ENCODE results near the gene ULBP1.
A peak's percentile ranks its signal among the peaks of the same experiment; 100 is the strongest.

Gene ULBP1

DNA sequence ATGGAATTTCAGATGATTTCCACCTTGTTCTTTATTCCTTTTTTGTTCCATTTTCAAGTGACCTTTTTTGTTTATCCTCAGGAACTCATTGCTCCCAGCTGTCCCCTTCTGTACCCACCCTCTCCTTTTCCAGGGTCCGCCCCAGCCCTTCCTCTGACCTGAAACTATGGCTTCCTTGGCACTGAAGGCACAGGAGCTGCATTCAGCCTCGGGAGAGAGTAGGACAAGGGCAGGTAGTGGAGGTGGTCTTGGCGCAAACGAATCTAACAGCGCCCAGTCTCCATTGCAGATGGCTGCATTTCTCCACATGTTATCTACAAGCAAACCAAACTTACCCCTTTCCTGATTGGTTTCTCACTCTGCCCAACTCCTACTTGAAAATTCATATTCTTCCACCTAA is 30.7 kb upstream of the ULBP1 start:
- Histone ChIP-seq H2AK5ac (ENCODE audit: low read depth, low read length) (no peak overlapping the region), H3K4me1 (ENCODE audit: control insufficient read depth in 2 of 2, insufficient read depth in 1 of 2, low read depth in 1 of 2, low read length in 2 of 2) (no peaks in the 10 kb centered on the region), H2BK120ac (ENCODE audit: low read depth, low read length) (no peak overlapping the region), H2AFZ (ENCODE audit: low read length) (no peak overlapping the region), H2BK5ac (ENCODE audit: low read length) (no peak overlapping the region), H3K14ac (ENCODE audit: low read length) (no peak overlapping the region), H2BK12ac (ENCODE audit: low read length) (no peak overlapping the region), H3K23ac (ENCODE audit: low read depth, low read length, poor library complexity) (no peak overlapping the region), H3K36me3 (replicated peaks in 1 of 2; ENCODE audit: control insufficient read depth in 2 of 2, insufficient read depth in 2 of 2, low read length in 2 of 2) (no peaks in the 10 kb centered on the region), H3K27ac (replicated peaks; ENCODE audit: low read length) (no peak overlapping the region), H2BK15ac (ENCODE audit: low read length) (no peak overlapping the region), H3K79me1 (ENCODE audit: low read depth, low read length) (no peaks in the 10 kb centered on the region), H4K8ac (ENCODE audit: low read depth, low read length) (no peak overlapping the region), H3K4ac (ENCODE audit: low read length) (no peak overlapping the region), H3K4me2 (ENCODE audit: insufficient read depth, low read length, poor library complexity, severe bottlenecking) (no peak overlapping the region), H3K4me3 (ENCODE audit: low read length in 2 of 2) (no peak overlapping the region), H3K9ac (ENCODE audit: low read depth, low read length, poor library complexity) (no peak overlapping the region), H3K18ac (ENCODE audit: low read length) (no peak overlapping the region), H4K91ac (ENCODE audit: low read depth, low read length, poor library complexity) (no peak overlapping the region), H3K9me3 (replicated peaks in 1 of 2; ENCODE audit: control insufficient read depth in 2 of 2, insufficient read depth in 1 of 2, low read depth in 1 of 2, low read length in 2 of 2) (peaks cover 0 to 2% of the 10 kb centered on the region in 2 donors), H3K27me3 (ENCODE audit: control insufficient read depth in 3 of 3, insufficient read depth in 3 of 3, low read depth in 1 of 3, low read length in 3 of 3) (peaks cover 7 to 68% (median 40%) of the 10 kb centered on the region in 3 experiments)
- no peak for DNase-seq (ENCODE audit: low spot score)
- WGBS, 2 donors (ENCODE audit: extremely low coverage in 2 of 2, insufficient read length in 2 of 2, insufficient replicate concordance in 1 of 2), result no CpG with 5 or more reads among the region's 5 CpGs

DNA sequence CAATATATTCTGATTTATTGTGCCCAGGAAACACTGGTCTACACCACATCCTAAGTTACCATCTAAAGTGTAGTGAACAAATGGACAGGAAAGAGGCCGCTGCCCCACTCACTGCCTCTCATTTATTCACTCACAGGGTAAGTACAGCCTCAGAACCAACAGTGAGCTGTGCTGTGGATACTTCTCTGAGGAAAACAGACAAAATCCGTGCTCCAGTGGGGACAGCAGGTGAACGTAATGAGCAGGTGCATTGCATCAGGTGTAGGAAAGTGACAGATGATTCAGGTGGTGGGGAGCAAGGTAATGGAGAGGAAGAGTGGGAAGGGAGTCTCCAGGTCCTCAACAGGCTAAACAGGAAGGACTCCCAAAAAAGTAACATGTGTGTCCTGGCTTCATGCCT is 30.3 kb upstream of the ULBP1 start:
- no CpG with 5 or more reads among the region's 3 CpGs for WGBS, 2 donors (ENCODE audit: extremely low coverage in 2 of 2, insufficient read length in 2 of 2, insufficient replicate concordance in 1 of 2)
- H3K9ac ChIP-seq (ENCODE audit: low read depth, low read length, poor library complexity), result no peak overlapping the region

DNA sequence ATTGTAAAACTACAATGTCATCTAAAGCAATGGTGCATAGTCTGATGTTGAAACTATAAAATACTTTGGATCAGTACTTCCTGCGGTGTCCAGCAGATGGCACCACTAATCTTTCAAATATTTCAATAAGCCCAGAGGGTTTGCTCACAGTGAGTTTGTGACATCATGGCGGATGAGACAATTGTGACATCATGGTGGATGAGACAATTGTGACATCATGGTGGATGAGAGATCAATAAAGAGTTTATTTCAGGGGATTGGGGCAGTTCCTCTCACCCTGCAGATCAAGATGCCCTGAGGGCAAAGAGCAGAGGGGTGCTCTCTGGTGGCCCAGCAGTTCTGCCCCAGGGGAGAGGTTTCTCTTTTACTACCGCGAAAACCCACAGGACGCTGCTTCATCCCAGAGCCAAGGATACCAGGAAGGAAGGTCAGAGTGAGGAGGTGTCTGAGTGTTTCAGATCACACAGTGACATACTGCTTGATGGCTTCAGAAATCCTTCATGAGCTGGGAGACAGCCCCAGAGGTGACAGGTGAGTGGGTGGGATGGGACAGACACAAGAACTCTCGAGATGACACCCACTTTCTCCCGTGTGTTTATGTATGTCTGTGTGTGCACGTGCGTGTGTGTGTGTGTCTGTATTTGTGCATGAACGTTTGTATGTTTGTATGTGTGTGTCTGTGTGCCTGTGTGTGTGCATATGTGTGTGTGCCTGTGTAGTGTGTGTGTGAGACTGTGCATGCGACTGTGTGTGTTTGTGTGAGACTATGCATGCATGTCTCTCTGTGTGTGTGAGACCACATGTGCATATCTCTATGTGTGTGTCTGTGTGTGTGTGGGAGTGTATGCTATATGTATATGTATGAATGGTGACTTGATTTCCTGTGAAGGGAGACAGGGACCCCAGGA is 29.2 kb upstream of the ULBP1 start:
- no peak overlapping the region for H2BK15ac ChIP-seq (ENCODE audit: low read length)
- H2AK5ac ChIP-seq (ENCODE audit: low read depth, low read length), result no peak overlapping the region
- H3K9ac ChIP-seq (ENCODE audit: low read depth, low read length, poor library complexity), result no peak overlapping the region
- H2BK12ac ChIP-seq (ENCODE audit: low read length), result no peak overlapping the region
- H3K4ac ChIP-seq (ENCODE audit: low read length), result no peak overlapping the region
- no peak overlapping the region for H3K14ac ChIP-seq (ENCODE audit: low read length)
- H3K18ac ChIP-seq (ENCODE audit: low read length), result no peak overlapping the region
- H3K27ac ChIP-seq (replicated peaks; ENCODE audit: low read length), result no peak overlapping the region
- H4K8ac ChIP-seq (ENCODE audit: low read depth, low read length), result no peak overlapping the region
- H3K23ac ChIP-seq (ENCODE audit: low read depth, low read length, poor library complexity), result no peak overlapping the region
- no peak overlapping the region for H4K91ac ChIP-seq (ENCODE audit: low read depth, low read length, poor library complexity)
- H3K79me1 ChIP-seq (ENCODE audit: low read depth, low read length), result no peaks in the 10 kb centered on the region
- peak overlapping the region in 1 of 2 donors; percentile 27 for H3K4me3 ChIP-seq (ENCODE audit: low read length in 2 of 2)
- no peak overlapping the region for H2BK5ac ChIP-seq (ENCODE audit: low read length)
- peaks cover 16 to 77% (median 51%) of the 10 kb centered on the region in 3 experiments for H3K27me3 ChIP-seq (ENCODE audit: control insufficient read depth in 3 of 3, insufficient read depth in 3 of 3, low read depth in 1 of 3, low read length in 3 of 3)
- H3K4me2 ChIP-seq (ENCODE audit: insufficient read depth, low read length, poor library complexity, severe bottlenecking), result no peak overlapping the region
- H3K4me1 ChIP-seq (ENCODE audit: control insufficient read depth in 2 of 2, insufficient read depth in 1 of 2, low read depth in 1 of 2, low read length in 2 of 2), result peaks cover 3 to 5% of the 10 kb centered on the region in 2 donors
- no CpG with 5 or more reads among the region's 11 CpGs for WGBS, 2 donors (ENCODE audit: extremely low coverage in 2 of 2, insufficient read length in 2 of 2, insufficient replicate concordance in 1 of 2)
- peak; percentile 61 for DNase-seq (ENCODE audit: low spot score)
- H2AFZ ChIP-seq (ENCODE audit: low read length), result no peak overlapping the region
- H3K9me3 ChIP-seq (replicated peaks in 1 of 2; ENCODE audit: control insufficient read depth in 2 of 2, insufficient read depth in 1 of 2, low read depth in 1 of 2, low read length in 2 of 2), result peaks cover 0 to 2% of the 10 kb centered on the region in 2 donors
- H3K36me3 ChIP-seq (replicated peaks in 1 of 2; ENCODE audit: control insufficient read depth in 2 of 2, insufficient read depth in 2 of 2, low read length in 2 of 2), result no peaks in the 10 kb centered on the region
- H2BK120ac ChIP-seq (ENCODE audit: low read depth, low read length), result no peak overlapping the region

More for the DNA sequence above, 30.3 kb upstream of the ULBP1 start:
- Histone ChIP-seq H2BK12ac (ENCODE audit: low read length) (no peak overlapping the region), H2BK5ac (ENCODE audit: low read length) (no peak overlapping the region), H2BK120ac (ENCODE audit: low read depth, low read length) (no peak overlapping the region), H3K27ac (replicated peaks; ENCODE audit: low read length) (no peak overlapping the region), H2BK15ac (ENCODE audit: low read length) (no peak overlapping the region), H4K91ac (ENCODE audit: low read depth, low read length, poor library complexity) (no peak overlapping the region), H3K23ac (ENCODE audit: low read depth, low read length, poor library complexity) (no peak overlapping the region), H2AFZ (ENCODE audit: low read length) (no peak overlapping the region), H3K27me3 (ENCODE audit: control insufficient read depth in 3 of 3, insufficient read depth in 3 of 3, low read depth in 1 of 3, low read length in 3 of 3) (peaks cover 11 to 73% (median 44%) of the 10 kb centered on the region in 3 experiments), H3K79me1 (ENCODE audit: low read depth, low read length) (no peaks in the 10 kb centered on the region), H3K4me2 (ENCODE audit: insufficient read depth, low read length, poor library complexity, severe bottlenecking) (no peak overlapping the region), H3K4me3 (ENCODE audit: low read length in 2 of 2) (peak overlapping the region in 1 of 2 donors; percentile 43), H2AK5ac (ENCODE audit: low read depth, low read length) (no peak overlapping the region), H3K9me3 (replicated peaks in 1 of 2; ENCODE audit: control insufficient read depth in 2 of 2, insufficient read depth in 1 of 2, low read depth in 1 of 2, low read length in 2 of 2) (peaks cover 0 to 2% of the 10 kb centered on the region in 2 donors), H4K8ac (ENCODE audit: low read depth, low read length) (no peak overlapping the region), H3K4ac (ENCODE audit: low read length) (no peak overlapping the region), H3K18ac (ENCODE audit: low read length) (no peak overlapping the region), H3K14ac (ENCODE audit: low read length) (no peak overlapping the region), H3K4me1 (ENCODE audit: control insufficient read depth in 2 of 2, insufficient read depth in 1 of 2, low read depth in 1 of 2, low read length in 2 of 2) (peaks cover 2% of the 10 kb centered on the region in 2 donors), H3K36me3 (replicated peaks in 1 of 2; ENCODE audit: control insufficient read depth in 2 of 2, insufficient read depth in 2 of 2, low read length in 2 of 2) (no peaks in the 10 kb centered on the region)
- no peak for DNase-seq (ENCODE audit: low spot score)

DNA sequence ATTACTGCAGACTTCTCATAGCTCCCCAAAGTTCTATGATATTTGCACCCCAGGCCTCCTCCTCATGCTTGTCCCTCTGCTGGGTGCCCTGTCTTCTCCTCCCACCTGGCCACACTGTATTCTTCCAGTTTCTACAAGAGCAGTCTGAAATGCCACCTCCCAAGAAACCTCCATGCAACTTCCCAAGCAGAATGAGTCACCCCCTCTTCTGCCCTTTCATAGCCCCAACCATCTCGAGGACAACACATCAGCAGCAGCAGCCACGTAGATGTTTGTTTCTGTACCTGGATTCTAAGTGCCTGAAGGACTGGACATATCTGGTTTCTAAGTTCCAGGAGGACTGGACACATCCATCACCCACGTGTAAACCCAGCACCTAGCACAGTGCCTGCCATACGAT is 28.5 kb upstream of the ULBP1 start:
- Histone ChIP-seq H2BK12ac (ENCODE audit: low read length) (no peak overlapping the region), H3K4ac (ENCODE audit: low read length) (no peak overlapping the region), H3K4me3 (ENCODE audit: low read length in 2 of 2) (no peak overlapping the region), H2BK120ac (ENCODE audit: low read depth, low read length) (no peak overlapping the region), H4K8ac (ENCODE audit: low read depth, low read length) (no peak overlapping the region), H3K14ac (ENCODE audit: low read length) (no peak overlapping the region), H3K18ac (ENCODE audit: low read length) (no peak overlapping the region), H3K9ac (ENCODE audit: low read depth, low read length, poor library complexity) (no peak overlapping the region), H3K27me3 (ENCODE audit: control insufficient read depth in 3 of 3, insufficient read depth in 3 of 3, low read depth in 1 of 3, low read length in 3 of 3) (peaks cover 20 to 79% (median 58%) of the 10 kb centered on the region in 3 experiments), H3K79me1 (ENCODE audit: low read depth, low read length) (no peaks in the 10 kb centered on the region), H4K91ac (ENCODE audit: low read depth, low read length, poor library complexity) (no peak overlapping the region), H2BK15ac (ENCODE audit: low read length) (no peak overlapping the region), H3K36me3 (replicated peaks in 1 of 2; ENCODE audit: control insufficient read depth in 2 of 2, insufficient read depth in 2 of 2, low read length in 2 of 2) (no peaks in the 10 kb centered on the region), H2BK5ac (ENCODE audit: low read length) (no peak overlapping the region), H3K23ac (ENCODE audit: low read depth, low read length, poor library complexity) (no peak overlapping the region), H2AK5ac (ENCODE audit: low read depth, low read length) (no peak overlapping the region), H3K4me2 (ENCODE audit: insufficient read depth, low read length, poor library complexity, severe bottlenecking) (no peak overlapping the region), H2AFZ (ENCODE audit: low read length) (no peak overlapping the region), H3K4me1 (ENCODE audit: control insufficient read depth in 2 of 2, insufficient read depth in 1 of 2, low read depth in 1 of 2, low read length in 2 of 2) (peaks cover 3 to 5% of the 10 kb centered on the region in 2 donors), H3K27ac (replicated peaks; ENCODE audit: low read length) (no peak overlapping the region), H3K9me3 (replicated peaks in 1 of 2; ENCODE audit: control insufficient read depth in 2 of 2, insufficient read depth in 1 of 2, low read depth in 1 of 2, low read length in 2 of 2) (peaks cover 0 to 4% of the 10 kb centered on the region in 2 donors)
- WGBS, 2 donors (ENCODE audit: extremely low coverage in 2 of 2, insufficient read length in 2 of 2, insufficient replicate concordance in 1 of 2), result no CpG with 5 or more reads among the region's 4 CpGs
- DNase-seq (ENCODE audit: low spot score), result no peak

Measured in neuronal stem cell (in vitro differentiated cells).